HEK293T (cell line): ENCODE data around the gene TNFRSF17.

Experiments used
- ARNT ChIP-seq: fragments of 450-650 bp; IDR thresholded peaks from 2 replicates; pipeline ENCODE4 v1.6.1; 2017; ENCODE audit warnings: mild to moderate bottlenecking
- BHLHE40 ChIP-seq: fragments of 450-650 bp; IDR thresholded peaks from 2 replicates; pipeline ENCODE4 v1.6.1; 2016; ENCODE audit warnings: mild to moderate bottlenecking, moderate library complexity, borderline replicate concordance
- CTBP1 ChIP-seq: fragments of 450-650 bp; IDR thresholded peaks from 2 replicates; pipeline ENCODE4 v1.6.1; 2016; ENCODE audit warnings: borderline replicate concordance
- ELF4 ChIP-seq: fragments of 450-650 bp; IDR thresholded peaks from 2 replicates; pipeline ENCODE4 v1.6.1; 2017; ENCODE audit warnings: antibody characterized with exemption
- FOXA1 ChIP-seq: fragments of 450-650 bp; IDR thresholded peaks from 2 replicates; pipeline ENCODE4 v1.6.1; 2016; ENCODE audit warnings: mild to moderate bottlenecking
- FOXK2 ChIP-seq: fragments of 450-650 bp; IDR thresholded peaks from 2 replicates; pipeline ENCODE4 v1.6.1; 2016; ENCODE audit warnings: mild to moderate bottlenecking
- FOXM1 ChIP-seq: fragments of 450-650 bp; IDR thresholded peaks from 2 replicates; pipeline ENCODE4 v1.6.1; 2017; ENCODE audit warnings: mild to moderate bottlenecking, borderline replicate concordance
- HDGF ChIP-seq: fragments of 450-650 bp; IDR thresholded peaks from 2 replicates; pipeline ENCODE4 v1.6.1; 2017; ENCODE audit warnings: antibody characterized with exemption, borderline replicate concordance
- LEF1 ChIP-seq: fragments of 450-650 bp; IDR thresholded peaks from 2 replicates; pipeline ENCODE4 v1.6.1; 2017; ENCODE audit warnings: mild to moderate bottlenecking, borderline replicate concordance
- PKNOX1 ChIP-seq: fragments of 450-650 bp; IDR thresholded peaks from 2 replicates; pipeline ENCODE4 v1.6.1; 2016
- SP1 ChIP-seq: fragments of 450-650 bp; IDR thresholded peaks from 2 replicates; pipeline ENCODE4 v1.6.1; 2017
- TARDBP ChIP-seq: fragments of 450-650 bp; IDR thresholded peaks from 2 replicates; pipeline ENCODE4 v1.6.1; 2016
- ZNF384 ChIP-seq: fragments of 450-650 bp; IDR thresholded peaks from 2 replicates; pipeline ENCODE4 v1.6.1; 2016

GRCh38 chr16:11990702-11991390 lies 25.8 kb downstream of the TNFRSF17 start:
- TF ChIP-seq BHLHE40 (no peak), FOXA1 (no peak), FOXK2 (no peak), SP1 (no peak), FOXM1 (no peak), TARDBP (no peak), ELF4 (no peak), PKNOX1 (no peak), ZNF384 (no peak), LEF1 (no peak), HDGF (no peak), ARNT (no peak), CTBP1 (no peak)
